Activated CD8-positive, alpha-beta T cell treated with anti-CD3 and anti-CD28 coated beads for 36 hours (primary cell): Measurements from ENCODE around the gene OBI1. TPM values are rescaled to one million over a fixed set of nuclear protein-coding genes. Genes with fewer than 3 reads are reported as not detected.
A peak's percentile ranks its signal among the peaks of the same experiment; 100 is the strongest.

ENCODE experiments used
- ATAC-seq: fragments of 200-7000 bp; cut with Tn5 transposase; one replicate; pipeline ENCODE4 v1.10.0; 2021; ENCODE audit warnings: mild to moderate bottlenecking, moderate library complexity
- CTCF ChIA-PET: fragments of 350-600 bp; sonication (Branson Sonifier 250); formaldehyde crosslinking; loops from one replicate; lab custom pipeline; 2021; ENCODE audit warnings: antibody characterized with exemption; lab: Charles Lee
- POLR2A ChIA-PET: fragments of 350-600 bp; sonication (Branson Sonifier 250); formaldehyde crosslinking; loops from one replicate; lab custom pipeline; 2021; ENCODE audit warnings: antibody characterized with exemption; lab: Charles Lee
- DNase-seq: peaks from one replicate; pipeline ENCODE4 v3.0.0-alpha.2; 2020
- H3K27ac Mint-ChIP-seq: one replicate; pipeline ENCODE4 v1.8.0; 2021; ENCODE audit warnings: mild to moderate bottlenecking, mixed read lengths
- H3K27me3 Mint-ChIP-seq: one replicate; pipeline ENCODE4 v1.8.0; 2021; ENCODE audit warnings: mixed read lengths
- H3K36me3 Mint-ChIP-seq: one replicate; pipeline ENCODE4 v1.8.0; 2021; ENCODE audit warnings: low read depth, mixed read lengths
- H3K4me1 Mint-ChIP-seq: one replicate; pipeline ENCODE4 v1.8.0; 2021; ENCODE audit warnings: low read depth, mixed read lengths
- H3K4me3 Mint-ChIP-seq: one replicate; pipeline ENCODE4 v1.8.0; 2021; ENCODE audit warnings: mild to moderate bottlenecking, moderate library complexity, mixed read lengths
- H3K9me3 Mint-ChIP-seq: one replicate; pipeline ENCODE4 v1.8.0; 2021; ENCODE audit warnings: mixed read lengths
- CTCF ChIP-seq: fragments of 200-600 bp; IDR thresholded peaks from one replicate; pipeline ENCODE4 v1.8.0; 2022; ENCODE audit warnings: antibody characterized with exemption, mild to moderate bottlenecking
- intact Hi-C: fragments of 100-400 bp; cut with micrococcal nuclease; formaldehyde crosslinking; loops from one replicate; pipeline ENCODE4 v1.10.0; 2022
- total RNA-seq, 2 experiments: library from RNA; stranded (reverse); gene quantifications; one replicate each; pipeline ENCODE4 v1.2.3, GENCODE V29; 2021

Gene OBI1
- total RNA-seq, 2 experiments from 2014 or later: 17.5 to 19.1 TPM

DNA sequence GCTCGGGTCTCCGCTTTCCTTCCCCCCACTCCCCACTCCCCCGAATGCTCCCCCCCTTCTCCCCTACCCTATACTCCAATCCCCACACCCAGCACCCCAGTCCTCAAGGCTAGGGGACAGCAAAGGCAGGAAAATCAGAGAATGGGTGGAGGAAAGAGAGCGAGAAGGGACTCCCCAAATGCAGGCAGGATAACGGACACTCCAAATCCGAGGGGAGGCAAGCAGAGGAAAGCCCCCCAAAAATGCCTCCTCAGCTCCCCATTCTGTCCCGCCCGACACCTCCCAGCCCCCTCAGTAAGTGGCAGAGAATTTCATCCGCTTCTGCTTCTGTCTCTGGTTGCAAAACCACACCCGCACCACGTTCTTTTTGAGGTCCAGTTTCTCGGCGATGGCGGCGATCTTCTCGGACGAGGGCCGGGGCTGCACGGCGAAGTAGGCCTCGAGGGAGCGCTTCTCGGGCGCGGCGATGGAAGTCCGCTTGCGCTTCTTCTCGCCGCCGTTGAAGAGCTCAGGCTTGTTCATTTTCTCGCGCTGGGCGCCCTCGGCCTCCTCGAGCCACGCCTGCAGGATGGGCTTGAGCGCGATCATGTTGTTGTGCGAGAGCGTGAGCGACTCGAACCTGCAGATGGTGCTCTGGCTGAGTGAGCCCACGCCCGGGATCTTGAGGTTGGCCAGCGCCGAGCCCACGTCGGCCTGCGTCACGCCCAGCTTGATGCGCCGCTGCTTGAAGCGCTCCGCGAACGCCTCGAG, 57.7 kb downstream of the OBI1 start:
- TF ChIP-seq CTCF: no peak
- intact Hi-C loops: no loop called here
- POLR2A ChIA-PET: no interaction called here
- H3K36me3 Mint-ChIP-seq: peaks cover 2% of the 10 kb centered on the region
- CTCF ChIA-PET: no interaction called here
- H3K27ac Mint-ChIP-seq: no peak overlapping the region
- DNase-seq: no peak
- peaks cover 16% of the 10 kb centered on the region for H3K4me1 Mint-ChIP-seq
- peaks cover 2% of the 10 kb centered on the region for H3K9me3 Mint-ChIP-seq
- H3K4me3 Mint-ChIP-seq: peak overlapping the region; percentile 38
- peaks cover 76% of the 10 kb centered on the region for H3K27me3 Mint-ChIP-seq
- peak; percentile 10 for ATAC-seq

GRCh38 chr13:78600280-78600883, 58.6 kb downstream of the OBI1 start:
- H3K27ac Mint-ChIP-seq: no peak overlapping the region
- intact Hi-C loops: no loop called here
- ATAC-seq (no peak), DNase-seq (no peak)
- peak overlapping the region; percentile 38 for H3K4me3 Mint-ChIP-seq
- peaks cover 75% of the 10 kb centered on the region for H3K27me3 Mint-ChIP-seq
- peaks cover 16% of the 10 kb centered on the region for H3K4me1 Mint-ChIP-seq
- peaks cover 2% of the 10 kb centered on the region for H3K9me3 Mint-ChIP-seq
- H3K36me3 Mint-ChIP-seq: peaks cover 2% of the 10 kb centered on the region
- CTCF ChIA-PET: no interaction called here
- POLR2A ChIA-PET: no interaction called here
- TF ChIP-seq CTCF: no peak

- TF ChIP-seq CTCF: no peak
- Mint-ChIP-seq H3K27me3 (peaks cover 75% of the 10 kb centered on the region), H3K4me1 (peaks cover 16% of the 10 kb centered on the region), H3K9me3 (peaks cover 2% of the 10 kb centered on the region), H3K4me3 (no peak overlapping the region), H3K36me3 (peaks cover 3% of the 10 kb centered on the region), H3K27ac (no peak overlapping the region)
- ChIA-PET CTCF (no interaction called here), POLR2A (no interaction called here)
- ATAC-seq: no peak
- no peak for DNase-seq
- intact Hi-C loops: no loop called here
These were observed 59.2 kb downstream of the OBI1 start for GRCh38 chr13:78599645-78600279.

DNA sequence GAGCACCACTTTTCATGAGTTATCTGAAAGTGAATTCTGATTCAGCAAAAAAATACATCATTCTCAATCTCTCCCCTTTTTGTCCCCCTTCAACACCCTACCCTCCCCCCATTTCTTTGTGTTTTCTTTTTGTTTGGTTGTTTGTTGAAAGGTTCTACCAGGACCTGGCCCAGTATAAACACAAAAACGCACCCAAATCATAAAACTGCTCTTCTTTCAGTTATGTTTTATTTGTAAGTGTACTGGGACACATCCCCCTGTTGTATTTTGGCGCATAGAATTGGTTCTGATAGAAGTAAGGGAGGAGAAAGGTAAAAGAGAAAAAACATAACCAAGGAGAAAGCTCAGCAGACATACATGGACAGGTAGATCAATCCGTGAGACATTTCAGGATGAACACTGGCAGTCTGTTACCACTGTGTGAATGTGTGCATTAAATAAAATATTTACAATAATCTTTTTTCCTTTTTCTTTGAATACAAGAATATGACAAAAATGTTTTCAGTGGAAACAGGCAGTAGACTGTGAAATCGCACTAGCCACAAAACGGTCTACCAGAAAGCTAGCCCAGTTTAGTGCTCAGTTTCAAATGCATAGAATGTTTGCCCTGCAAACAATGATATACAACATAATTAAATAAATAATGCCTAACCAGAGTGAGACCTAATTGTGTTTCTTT, 59.9 kb downstream of the OBI1 start:
- H3K27me3 Mint-ChIP-seq: peaks cover 76% of the 10 kb centered on the region
- intact Hi-C loops: no loop called here
- H3K4me1 Mint-ChIP-seq: peaks cover 16% of the 10 kb centered on the region
- H3K4me3 Mint-ChIP-seq: no peak overlapping the region
- peaks cover 2% of the 10 kb centered on the region for H3K9me3 Mint-ChIP-seq
- ChIA-PET CTCF (no interaction called here), POLR2A (no interaction called here)
- TF ChIP-seq CTCF: no peak
- peaks cover 5% of the 10 kb centered on the region for H3K36me3 Mint-ChIP-seq
- ATAC-seq: no peak
- no peak for DNase-seq
- H3K27ac Mint-ChIP-seq: no peak overlapping the region
